Eye (tissue), 1 donor: Measurements from ENCODE around the gene PIK3IP1.
A peak's percentile ranks its signal among the peaks of the same experiment; 100 is the strongest.
"Not testable (repeated sequence)": the region's sequence is repeated elsewhere in the genome, so short reads cannot be mapped to it uniquely, and the experiment has no call there.

ENCODE experiments used
- DNase-seq: peaks from one replicate; pipeline ENCODE4 v3.0.0-alpha.2; 2015

PIK3IP1 gene

DNA sequence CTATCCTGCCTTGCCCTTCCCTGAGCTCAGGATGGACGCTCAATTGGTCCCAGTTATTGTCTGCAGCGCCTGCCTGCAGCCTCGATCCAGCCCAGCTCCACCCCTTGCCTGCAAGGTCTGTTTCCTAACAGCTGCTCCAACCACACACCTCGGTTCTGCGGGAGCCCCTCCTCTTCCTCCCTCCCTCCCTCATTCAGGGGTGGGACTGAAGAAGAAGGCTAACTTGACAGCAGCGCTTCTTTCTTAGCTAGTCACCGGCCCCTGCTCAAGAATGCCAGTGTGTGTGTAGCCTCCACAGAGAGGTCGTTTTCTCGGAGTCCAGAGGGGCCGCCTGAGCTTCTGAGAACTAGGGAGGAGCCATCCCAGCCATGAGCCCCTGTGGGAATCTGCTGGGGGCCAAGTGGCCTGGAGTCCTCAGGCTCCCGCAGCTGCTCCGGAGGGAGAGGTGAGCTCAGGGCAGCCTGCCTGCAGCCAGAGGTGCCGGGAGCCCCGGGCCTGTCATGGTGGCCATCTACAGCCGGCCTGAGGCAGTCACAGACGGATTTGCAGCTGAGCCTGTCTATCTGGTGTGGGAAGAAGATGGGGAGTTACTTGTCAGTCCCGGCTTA is 44.0 kb downstream of the PIK3IP1 start:
- DNase-seq = peak; percentile 95

DNA sequence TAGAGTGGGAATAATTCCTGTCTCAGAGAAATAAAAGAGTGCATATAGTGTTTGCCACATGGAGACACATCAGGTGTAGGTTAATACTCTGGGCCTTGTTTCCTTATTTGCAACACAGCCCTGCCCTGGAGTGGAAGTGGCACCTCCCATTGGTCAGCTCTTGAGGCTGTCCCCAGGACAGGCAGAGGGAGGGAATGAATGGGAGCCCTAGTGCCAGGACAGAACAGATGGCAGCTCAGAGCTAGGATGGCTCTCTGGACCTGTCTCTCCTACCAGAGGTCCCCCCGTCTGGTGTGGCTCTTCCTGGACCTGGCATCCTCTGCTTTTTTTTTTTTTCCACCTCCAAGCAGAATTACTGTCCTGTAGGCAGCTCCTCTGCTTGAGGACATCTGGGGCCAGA is 44.6 kb downstream of the PIK3IP1 start:
- no peak for DNase-seq

DNA sequence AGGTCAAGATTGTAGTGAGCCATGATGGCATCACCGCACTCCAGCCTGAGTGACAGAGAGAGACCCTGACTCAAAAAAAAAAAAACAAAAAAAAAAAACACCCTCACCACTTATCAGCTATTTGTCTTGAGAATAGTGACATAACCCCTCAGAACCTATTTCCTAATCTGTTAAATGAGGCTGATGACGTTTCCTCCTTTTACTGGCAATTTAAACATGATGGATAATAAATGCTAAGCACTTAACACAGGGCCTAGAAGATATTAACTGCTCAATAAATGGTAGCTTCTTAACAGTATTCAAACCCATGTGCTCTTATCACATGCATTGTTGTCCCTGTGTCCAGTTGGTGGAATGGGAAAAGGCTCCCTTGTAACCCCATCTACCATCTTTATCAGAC is 45.6 kb downstream of the PIK3IP1 start:
- DNase-seq = no peak

DNA sequence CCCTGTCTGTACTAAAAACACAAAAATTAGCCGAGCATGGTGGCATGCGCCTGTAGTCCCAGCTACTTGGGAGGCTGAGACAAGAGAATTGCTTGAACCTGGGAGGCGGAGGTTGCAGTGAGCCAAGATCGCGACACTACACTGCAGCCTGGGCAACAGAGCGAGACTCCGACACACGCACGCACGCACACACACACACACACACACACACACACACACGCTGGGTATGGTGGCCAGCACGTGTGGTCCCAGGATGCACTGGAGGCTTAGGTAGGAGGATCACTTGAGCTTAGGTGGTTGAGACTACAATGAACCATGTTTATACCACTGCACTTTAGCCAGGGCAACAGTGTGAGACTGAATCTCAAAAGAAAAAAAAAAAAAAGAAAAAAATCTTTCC is 46.3 kb downstream of the PIK3IP1 start:
- DNase-seq = not testable (repeated sequence)

DNA sequence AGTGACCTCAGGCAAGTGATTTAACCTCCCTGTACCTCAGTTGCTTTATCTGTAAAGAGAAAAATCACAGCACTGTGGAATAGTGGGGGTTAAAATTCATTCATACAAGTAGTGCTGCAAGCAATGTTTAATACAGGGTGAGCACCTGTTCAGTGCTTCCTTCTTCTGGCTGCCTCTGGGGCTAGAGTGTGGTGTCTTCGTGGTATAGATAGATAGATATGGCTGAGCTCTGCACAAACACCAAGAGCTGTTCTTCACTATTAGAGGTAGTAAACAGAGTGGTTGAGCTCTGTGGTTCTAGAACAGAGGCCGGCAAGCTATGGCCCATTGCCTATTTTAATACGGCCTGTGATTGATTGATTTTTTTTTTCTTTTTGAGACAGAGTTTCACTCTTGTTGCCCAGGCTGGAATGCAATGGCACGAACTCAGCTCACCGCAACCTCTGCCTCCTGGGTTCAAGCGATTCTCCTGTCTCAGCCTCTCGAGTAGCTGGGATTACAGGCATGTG is 47.3 kb downstream of the PIK3IP1 start:
- no peak for DNase-seq

DNA sequence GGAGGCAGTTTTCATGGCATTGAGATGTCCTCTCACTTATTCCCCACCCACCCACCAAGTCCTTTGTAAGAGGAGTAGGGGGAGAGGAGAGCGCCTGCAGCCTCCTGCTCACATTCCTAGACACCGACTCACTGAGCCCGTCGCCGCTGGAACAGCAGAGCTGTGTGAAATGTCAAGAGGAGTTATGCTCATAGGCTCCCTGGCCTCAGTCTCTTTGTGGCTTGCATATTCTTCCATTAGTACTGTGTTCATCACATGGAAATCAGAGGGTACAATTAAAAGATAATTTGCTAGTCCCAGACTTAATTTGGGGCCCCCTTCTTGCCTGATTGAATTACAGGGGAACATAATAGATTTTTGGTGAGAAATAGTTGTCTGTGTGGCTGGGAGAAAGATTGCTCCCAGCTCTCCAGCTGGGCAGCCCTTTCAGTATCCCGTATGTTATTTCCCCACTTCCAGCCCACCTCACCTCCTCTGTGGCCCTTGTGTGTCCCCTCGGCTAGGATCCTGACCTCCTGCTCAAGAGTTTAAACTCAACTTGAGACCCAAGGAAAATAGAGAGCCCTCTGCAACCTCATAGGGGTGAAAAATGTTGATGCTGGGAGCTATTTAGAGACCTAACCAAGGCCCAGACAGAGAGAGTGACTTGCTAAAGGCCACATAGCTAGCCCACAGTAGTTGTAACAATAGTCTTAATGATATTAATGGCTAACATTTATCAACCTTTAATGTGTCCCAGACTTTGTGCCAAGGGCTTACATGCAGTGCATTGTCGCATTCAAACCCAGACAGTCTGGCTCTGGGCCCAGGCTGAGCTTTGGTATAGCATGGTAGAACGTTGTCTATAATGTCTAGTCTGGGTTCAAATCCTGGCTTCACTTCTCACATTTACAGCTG is 48.0 kb downstream of the PIK3IP1 start:
- peak; percentile 92 for DNase-seq

DNA sequence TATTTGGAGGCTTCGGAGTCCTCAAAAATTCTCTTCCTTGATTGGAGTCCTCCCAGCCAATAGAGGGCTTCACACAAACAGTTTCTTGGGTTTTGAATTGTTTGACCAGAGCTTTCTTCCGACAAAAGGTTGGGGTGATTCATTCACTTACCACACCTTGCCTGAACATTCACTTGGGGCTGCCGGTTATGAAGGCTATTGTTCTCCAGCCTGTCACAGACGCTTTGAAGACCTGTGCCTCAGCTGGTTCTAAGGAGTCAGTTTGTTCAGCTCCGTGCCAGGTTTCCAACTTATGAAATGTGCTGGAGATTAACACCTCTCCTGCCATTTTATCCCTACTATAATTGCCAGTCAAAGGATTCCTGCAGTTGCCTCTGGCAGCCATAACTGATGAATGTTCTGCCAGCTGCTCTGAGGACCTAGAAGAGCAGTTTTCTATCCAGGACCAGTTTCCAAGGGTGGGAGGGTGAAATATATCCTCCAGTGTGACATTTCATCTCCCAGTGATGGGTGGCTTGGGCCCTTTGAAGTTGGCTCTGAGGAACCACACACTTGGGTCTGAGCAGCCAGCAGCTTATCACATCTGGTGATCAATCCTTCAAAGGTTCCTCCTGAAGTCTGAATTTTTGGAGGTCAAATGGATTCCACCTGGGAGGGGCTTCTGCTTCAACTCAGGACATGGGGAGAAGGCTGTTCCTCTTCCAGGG is 48.8 kb downstream of the PIK3IP1 start:
- DNase-seq = no peak

DNA sequence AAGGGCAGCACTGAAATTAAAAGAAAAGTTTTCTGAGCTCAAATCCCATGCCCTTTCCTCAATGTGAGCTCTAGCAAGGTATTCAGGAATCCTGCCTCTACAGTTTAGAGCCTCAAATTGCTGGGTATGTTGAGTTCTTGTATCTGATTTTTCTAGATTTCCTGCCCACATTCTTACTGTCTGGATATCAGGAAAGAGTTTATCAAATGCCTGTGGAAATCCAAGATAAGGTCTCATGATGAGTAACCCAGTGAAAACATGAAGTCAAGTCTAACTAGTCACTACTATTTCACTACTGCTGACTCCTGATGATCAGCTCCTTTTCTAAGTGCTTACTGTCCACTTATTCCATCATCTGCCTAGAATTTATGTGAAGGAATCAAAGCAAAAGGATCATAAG is 50.4 kb downstream of the PIK3IP1 start:
- no peak for DNase-seq

DNA sequence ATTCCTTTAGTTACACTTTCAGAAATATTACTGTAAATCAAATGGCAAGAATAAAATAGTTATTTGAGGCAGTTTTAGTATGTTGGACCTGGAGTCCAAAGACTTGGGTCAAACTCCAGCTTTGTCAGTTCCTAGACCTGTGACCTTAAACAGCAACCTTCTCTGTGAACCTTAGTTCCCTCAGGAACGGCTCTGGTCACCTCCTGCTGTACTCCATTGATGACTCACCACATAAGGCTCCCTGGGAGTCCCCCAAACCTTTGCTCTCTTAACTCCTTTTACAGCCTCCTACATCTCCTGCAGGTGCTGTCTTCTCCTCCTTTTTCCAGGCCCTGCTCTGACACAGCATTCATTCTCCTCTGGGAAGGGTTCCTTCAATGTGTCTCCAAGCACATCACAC is 51.1 kb downstream of the PIK3IP1 start:
- no peak for DNase-seq

DNA sequence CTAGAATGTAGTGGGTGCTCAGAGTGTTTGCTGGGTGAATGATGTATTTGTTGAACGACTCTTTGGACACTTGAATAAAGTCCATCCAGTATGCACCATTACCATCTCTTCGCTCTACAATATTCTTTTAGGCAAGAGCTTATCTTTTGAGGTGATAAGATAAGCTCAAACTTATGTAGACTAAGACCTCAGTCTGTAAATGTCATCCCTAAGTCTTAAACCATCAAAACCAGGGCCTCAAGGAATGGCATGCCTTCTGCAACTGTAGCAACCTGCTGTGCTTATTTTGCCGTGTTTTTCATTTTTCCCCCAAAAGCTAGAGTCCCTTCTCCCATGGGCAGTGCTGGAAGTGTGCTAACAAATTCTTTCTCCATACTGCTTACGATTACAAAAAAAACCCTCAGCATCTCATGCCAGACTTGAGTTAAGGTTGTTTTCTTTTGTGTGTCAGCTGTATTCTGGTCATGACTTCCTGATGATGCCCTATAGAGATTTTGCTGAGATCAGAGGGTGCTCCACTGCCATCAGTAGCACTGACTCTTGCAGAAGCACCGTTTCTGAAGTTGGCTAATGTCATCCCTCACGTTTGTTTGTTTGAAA is 52.4 kb downstream of the PIK3IP1 start:
- DNase-seq = no peak

DNA sequence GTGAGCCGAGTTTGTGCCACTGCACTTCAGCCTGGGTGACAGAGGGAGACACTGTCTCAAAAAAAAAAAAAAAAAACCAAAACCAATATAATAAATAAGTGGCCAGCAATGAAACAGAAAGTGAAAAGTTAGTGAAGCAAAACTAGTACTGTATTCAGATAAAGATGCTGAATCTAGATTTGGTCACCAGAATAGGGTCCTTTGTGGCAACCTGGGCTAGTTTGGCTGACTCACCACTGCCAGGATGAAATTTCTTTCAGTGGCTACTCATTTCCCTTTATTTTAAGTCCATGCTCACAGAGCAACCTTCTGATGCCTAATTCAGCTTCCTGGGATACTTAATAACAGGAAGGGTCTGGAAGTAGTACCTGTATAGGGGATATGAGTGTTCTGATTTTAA is 54.2 kb downstream of the PIK3IP1 start:
- no peak for DNase-seq

DNA sequence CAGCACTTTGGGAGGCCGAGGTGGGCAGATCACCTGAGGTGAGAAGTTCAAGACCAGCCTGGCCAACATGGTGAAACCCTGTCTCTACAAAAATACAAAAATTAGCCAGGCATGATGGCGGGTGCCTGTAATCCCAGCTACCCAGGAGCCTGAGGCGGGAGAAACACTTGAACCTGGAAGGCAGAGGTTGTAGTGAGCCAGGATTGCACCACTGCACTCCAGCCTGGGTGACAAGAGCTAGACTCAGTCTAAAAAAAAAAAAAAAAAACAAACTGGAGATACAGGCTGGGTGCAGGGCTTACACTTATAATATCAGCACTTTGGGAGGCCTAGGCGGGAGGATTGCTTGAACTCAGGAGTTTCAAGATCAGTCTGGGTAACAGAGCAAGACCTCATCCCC is 56.2 kb downstream of the PIK3IP1 start:
- DNase-seq = not testable (repeated sequence)

DNA sequence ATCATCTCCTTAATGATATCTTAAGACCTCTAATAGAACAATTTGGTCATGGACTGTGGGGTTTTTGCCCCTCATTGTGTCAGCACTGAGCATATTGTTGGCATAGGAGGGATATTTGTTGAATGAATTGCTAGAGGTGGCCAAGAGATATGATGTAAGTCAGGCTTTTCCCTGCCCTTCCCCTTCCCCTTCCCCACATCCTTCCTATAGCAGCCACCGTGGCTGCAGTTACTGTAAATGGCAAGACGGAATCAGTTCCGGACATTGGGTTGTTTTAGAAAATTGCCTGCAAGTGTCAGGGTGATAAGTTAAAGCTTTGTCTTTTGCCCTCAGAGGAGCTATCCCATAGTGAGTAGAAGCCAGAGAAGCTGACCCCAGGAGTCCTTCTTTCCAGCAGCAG is 57.2 kb downstream of the PIK3IP1 start:
- no peak for DNase-seq

DNA sequence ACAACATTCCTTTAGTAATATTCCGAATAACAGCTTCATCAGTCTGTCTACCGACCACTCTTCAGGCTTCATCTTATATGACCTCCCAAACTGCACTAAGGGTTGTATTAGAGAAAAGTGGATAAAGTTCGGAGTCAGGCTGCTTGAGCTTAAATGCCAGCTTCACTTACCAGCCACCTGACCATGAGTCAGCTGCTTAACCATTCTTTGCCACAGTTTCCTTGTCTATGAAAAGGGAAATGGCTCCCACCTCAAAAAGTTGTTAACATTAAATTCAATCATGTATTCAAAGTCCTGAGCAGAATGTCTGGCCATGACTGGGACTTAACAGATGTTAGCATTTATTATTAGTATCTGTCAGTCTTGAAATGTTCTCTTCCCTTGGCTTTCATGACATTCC is 59.3 kb downstream of the PIK3IP1 start:
- DNase-seq = no peak
